Stimulated activated CD4-positive, alpha-beta T cell treated with anti-CD3 and anti-CD28 coated beads, Interleukin-15, amount 100 ng/mL, for 1 hour (primary cell): ENCODE results near the gene DBNL.

Source experiments
- DNase-seq, 2 donors: peaks; one replicate each; pipeline ENCODE4 v3.0.0-alpha.2; 2020; ENCODE audit warnings: low read depth in 1 of 2, low spot score in 1 of 2

The DBNL gene

DNA sequence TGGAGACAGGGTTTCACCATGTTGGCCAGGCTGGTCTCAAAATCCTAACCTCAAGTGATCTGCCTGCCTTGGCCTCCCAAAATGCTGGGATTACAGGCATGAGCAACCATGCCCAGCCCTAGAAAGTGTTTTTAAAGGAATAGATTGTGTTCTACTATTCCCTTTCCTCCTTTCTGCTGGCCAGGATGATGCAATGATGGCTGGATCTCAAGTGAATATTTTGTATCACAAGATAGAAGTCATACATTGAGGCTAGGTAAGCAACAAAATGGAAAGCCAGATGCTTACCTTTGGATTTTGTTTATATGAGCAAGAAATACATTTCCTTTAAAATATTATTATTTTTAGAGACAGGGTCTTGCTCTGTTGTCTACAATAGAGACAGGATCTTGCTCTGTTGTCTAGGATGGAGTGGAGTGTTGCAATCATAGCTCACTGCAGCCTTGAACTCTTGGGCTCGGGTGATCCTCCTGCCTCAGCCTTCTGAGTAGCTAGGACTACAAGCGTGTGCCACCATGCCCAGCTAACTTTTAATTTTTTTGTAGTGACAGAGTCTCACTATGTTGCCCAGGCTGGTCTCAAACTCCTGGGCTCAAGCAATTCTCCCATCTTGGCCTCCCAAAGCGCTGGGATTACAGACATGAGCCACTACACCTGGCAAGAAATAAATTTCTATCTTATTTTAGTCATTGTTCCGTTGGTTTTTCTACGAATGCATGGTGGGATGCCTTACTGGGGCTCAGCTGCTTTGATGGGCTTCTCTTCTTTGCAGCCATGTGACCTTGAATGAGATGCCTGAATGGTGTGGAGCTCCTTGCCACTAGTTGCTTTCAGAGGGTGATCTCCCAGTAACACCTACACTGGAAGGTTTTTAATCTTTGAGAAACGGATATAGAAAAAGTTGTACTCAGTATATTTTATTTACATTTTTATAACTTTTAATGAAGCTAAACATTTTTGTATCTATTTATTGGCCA, 53.9 kb downstream of the DBNL start:
- no peak for DNase-seq

DNA sequence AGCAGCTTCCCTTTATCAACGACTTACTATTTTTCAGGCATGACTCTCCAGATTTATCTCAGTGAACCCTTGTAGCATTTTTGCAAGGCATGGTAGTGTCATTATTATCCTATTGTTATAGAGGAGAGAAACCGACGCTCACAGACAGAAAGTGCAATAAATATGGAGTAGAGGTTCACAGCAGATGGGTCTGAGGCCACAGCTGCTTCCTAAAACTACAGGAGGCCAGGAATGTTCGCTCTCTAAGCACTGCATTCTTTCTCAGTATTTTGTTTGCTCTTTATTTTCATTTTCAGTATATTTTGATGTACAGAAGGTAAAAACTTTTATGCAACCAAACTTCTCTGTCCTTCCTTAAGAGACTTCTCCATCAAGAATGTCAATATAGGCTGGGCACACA, 55.2 kb downstream of the DBNL start:
- DNase-seq: no peak

- no peak for DNase-seq
Observed at GRCh38 chr7:44100458-44101302, 56.2 kb downstream of the DBNL start.

DNA sequence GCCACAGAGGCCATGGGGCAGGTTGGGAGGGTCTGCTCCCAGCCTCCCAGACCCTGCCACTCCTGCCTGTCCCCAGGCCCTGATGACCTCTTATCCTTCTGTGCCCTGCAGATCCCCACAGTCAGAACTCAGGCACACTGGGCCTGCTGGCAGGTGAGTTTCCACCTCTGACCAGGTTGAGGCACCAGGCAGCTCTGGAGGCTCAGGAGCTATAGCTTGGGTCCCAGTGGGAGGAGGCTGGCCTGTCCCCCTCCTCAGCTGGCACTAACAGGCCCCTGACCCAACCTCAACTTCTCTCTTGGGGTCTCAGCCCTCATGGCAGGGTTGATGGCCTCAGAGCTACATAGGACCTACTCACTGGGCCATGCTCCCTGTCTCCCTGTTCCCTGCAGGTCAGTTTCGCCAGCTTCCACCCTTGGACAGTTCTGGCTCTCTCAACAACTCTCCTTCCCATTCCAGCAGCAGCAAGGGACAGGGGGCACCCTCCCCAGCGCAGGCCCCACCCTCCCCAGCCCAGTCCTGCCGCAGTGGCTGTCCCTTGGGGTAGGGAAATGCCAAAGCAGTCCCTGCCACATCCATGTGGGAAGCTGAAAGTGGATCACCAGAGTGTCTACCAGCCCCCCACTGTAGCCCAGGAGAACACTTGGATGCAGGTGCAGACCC, 56.9 kb downstream of the DBNL start:
- no peak for DNase-seq

GRCh38 chr7:44101966-44102845, 57.7 kb downstream of the DBNL start:
- DNase-seq: no peak

DNA sequence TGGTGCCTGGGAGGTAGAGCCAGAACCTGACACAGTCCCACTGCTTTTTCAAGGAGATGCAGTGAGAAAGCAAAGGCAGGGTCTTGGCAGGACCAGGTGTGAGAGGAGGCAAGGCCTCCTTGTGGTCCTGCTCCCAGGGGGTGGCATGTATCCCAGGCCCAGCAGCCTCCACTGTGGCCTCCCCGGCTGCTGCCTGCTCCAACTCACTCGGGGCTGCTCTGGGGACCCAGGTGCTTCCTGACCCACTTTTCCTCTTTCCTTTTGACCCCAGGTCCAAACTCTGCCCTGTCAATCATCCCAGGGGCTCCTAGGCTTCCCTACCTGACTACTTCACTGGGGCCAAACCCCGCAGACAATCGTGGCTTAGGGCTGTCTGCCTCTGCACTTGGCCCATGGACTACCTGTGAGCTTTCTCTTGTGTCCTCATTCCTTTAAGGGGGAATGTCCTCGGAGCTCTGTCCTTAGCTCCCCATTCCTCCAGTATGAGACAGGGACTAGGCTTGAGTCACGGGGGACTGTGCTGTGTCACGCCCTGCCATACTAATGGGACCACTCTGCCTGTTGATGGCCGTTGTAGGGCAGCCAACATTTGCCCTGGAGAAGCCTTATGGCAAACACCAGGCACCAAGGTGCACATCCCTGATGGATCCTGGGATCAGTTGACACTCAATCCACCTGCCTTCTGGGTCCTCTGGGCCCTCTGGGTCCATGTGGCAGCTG, 58.5 kb downstream of the DBNL start:
- no peak for DNase-seq

DNA sequence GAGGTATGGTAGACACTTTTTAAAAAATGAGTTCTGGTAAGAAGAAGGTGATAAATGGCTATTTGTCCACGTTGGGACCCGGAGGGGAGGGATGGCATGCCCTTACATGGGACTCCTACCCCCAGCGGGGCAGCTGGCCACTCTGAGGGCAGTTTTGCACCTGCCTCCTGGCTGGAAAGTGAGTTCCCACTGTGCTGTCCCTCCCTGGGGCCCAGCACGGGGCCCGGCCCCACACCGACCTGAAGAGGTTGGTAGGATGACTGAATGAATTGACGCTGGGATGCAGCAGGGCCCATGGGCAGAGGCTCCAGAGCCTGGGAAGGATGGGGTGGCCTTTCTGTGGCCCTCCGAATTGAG, 59.0 kb downstream of the DBNL start:
- DNase-seq: no peak

GRCh38 chr7:44103923-44104859, 59.7 kb downstream of the DBNL start, which contains the start of gene AEBP1:
AEBP1 (plus strand) TSS chr7:44104345; CDS start chr7:44104666, 321 bp downstream.
- DNase-seq: no peak

GRCh38 chr7:44104860-44105771, 60.6 kb downstream of the DBNL start:
- DNase-seq: no peak

DNA sequence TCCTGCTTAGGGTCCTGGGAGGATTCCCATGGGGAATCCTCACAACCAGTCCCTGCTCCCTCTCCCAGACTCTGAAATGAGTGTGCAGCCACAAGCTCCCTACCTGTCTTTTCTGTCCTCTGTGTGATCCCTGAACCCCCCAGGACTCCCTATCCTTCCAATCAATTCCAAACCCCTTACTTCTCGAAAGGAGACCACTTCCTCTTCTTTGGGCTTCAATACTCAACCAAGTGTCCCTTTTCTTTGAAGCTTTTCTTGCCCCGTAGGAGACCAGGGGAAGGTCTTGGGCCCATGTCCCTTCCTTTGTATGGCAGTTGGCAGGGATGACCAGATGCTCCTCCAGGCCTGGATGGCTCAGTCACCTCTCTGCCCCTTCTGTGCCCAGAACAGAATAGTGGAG, 61.3 kb downstream of the DBNL start:
- DNase-seq: no peak

- DNase-seq: no peak
Observed at GRCh38 chr7:44106311-44107065, 62.0 kb downstream of the DBNL start.

GRCh38 chr7:44107116-44107960, 62.8 kb downstream of the DBNL start:
- DNase-seq: no peak

DNA sequence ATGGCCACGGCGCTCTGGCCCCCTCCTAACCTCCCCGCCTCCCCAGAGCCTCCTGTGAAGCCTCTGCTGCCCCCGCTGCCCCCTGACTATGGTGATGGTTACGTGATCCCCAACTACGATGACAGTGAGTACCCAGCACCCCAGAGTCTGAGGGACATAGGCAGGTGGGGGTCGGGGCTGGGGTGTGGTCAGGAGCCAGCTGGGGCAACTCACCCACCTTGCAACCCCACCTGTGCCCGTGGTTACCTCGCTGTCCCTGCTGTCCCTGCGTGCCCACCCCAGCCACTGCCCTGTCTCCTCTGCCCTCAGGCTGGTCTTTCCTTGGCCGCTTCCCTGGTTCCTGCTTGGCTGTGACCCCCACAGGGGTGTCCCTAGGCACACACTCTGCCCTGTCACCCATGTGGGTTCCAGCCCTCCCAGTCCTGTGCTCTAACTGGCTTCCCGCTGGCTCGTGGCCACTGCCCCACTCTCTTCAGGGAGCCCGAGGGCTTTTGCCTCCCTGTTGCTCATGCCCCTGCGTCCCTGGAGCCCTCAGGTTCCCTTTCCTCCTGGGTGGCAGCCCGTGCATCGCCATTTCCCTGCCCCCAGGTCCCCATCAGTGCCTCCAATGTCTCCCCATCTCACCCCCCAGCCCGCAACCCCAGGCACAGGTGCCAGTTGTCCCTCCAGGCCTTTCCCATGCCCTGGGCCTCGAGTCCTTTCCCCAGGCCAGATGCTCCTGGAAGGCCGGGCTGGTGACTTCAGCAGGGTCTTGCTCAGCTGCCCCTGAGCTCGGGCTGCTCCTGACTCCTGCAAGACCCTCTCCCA, 63.7 kb downstream of the DBNL start:
- DNase-seq: no peak

GRCh38 chr7:44108768-44109750, 64.6 kb downstream of the DBNL start:
- no peak for DNase-seq
